Measurements from ENCODE around the gene RHOT1.
A peak's percentile ranks its signal among the peaks of the same experiment; 100 is the strongest.
"Not testable (repeated sequence)": the region's sequence is repeated elsewhere in the genome, so short reads cannot be mapped to it uniquely, and the experiment has no call there.

RHOT1 gene

GRCh38 chr17:32114536-32114935 is 27.8 kb upstream of the RHOT1 start:
- no peaks in the 10 kb centered on the region for H3K27me3 ChIP-seq (ENCODE audit: low read depth)
- no peaks in the 10 kb centered on the region; the same call in 1 of the 2 replicates for H3K4me1 ChIP-seq
- H3K4me3 ChIP-seq, result no peak overlapping the region
- in situ Hi-C loops (cut with MboI; ENCODE audit: low sequenced_read_pairs), result no loop called here
- no peak for DNase-seq (ENCODE audit: low spot score in 2 of 2)
- no peaks in the 10 kb centered on the region for H3K9me3 ChIP-seq
- H3K36me3 ChIP-seq (replicated peaks), result no peaks in the 10 kb centered on the region

DNA sequence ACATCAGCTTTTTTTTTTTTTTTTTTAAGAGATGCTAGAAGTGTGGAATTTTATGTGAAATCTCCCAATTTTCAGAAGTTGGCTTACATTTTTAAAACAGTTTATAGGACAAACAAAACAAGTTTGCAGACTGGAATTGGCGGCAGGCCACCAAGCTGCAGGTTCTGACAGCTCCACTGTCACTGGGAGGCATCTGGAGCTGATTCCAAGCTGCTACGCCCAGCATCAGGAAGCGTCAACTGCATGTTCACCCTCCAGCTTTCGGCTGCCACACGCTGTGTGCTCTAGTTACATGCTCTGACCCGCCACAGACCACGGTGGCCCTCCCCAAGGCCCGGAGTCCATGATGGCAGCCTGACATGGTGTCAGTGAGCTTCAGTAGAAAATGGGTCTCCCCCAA is 26.8 kb upstream of the RHOT1 start:
- H3K4me3 ChIP-seq; H3K4me1 ChIP-seq; in situ Hi-C loops (cut with MboI; ENCODE audit: low sequenced_read_pairs); DNase-seq (ENCODE audit: low spot score in 2 of 2); H3K36me3 ChIP-seq (replicated peaks); H3K27me3 ChIP-seq (ENCODE audit: low read depth); H3K9me3 ChIP-seq: not testable (repeated sequence)

DNA sequence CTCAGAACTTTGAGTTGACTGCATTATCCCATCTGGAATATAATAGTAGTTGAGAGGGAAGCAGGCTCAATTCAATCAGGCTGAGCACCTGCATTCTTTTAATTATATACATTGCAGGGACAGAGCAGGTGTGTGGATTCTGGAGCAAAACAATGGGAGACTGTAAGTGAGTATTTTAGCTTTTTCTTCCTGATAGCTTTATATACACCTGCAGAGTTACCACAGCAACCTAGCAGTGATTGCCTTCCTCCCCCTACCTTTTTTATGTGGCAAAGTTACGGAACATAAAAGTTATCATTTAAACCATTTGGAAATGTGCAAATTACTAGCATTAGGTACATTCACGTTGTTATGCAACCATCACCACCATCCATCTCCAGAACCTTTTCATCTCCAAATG is 25.4 kb upstream of the RHOT1 start:
- no peaks in the 10 kb centered on the region for H3K9me3 ChIP-seq
- no peak for DNase-seq (ENCODE audit: low spot score in 2 of 2)
- no peak overlapping the region for H3K4me3 ChIP-seq
- in situ Hi-C loops (cut with MboI; ENCODE audit: low sequenced_read_pairs), result no loop called here
- H3K36me3 ChIP-seq (replicated peaks), result no peaks in the 10 kb centered on the region
- H3K4me1 ChIP-seq, result no peaks in the 10 kb centered on the region
- no peaks in the 10 kb centered on the region for H3K27me3 ChIP-seq (ENCODE audit: low read depth)

GRCh38 chr17:32117399-32117798 is 24.9 kb upstream of the RHOT1 start:
- Histone ChIP-seq H3K27me3 (ENCODE audit: low read depth) (no peaks in the 10 kb centered on the region), H3K4me1 (no peaks in the 10 kb centered on the region), H3K4me3 (no peak overlapping the region), H3K36me3 (replicated peaks) (no peaks in the 10 kb centered on the region), H3K9me3 (no peaks in the 10 kb centered on the region)
- no peak for DNase-seq (ENCODE audit: low spot score in 2 of 2)
- in situ Hi-C loops (cut with MboI; ENCODE audit: low sequenced_read_pairs), result no loop called here

GRCh38 chr17:32118088-32118487 is 24.2 kb upstream of the RHOT1 start:
- in situ Hi-C loops (cut with MboI; ENCODE audit: low sequenced_read_pairs); H3K36me3 ChIP-seq (replicated peaks); H3K4me1 ChIP-seq; H3K4me3 ChIP-seq; DNase-seq (ENCODE audit: low spot score in 2 of 2); H3K9me3 ChIP-seq; H3K27me3 ChIP-seq (ENCODE audit: low read depth): not testable (repeated sequence)

DNA sequence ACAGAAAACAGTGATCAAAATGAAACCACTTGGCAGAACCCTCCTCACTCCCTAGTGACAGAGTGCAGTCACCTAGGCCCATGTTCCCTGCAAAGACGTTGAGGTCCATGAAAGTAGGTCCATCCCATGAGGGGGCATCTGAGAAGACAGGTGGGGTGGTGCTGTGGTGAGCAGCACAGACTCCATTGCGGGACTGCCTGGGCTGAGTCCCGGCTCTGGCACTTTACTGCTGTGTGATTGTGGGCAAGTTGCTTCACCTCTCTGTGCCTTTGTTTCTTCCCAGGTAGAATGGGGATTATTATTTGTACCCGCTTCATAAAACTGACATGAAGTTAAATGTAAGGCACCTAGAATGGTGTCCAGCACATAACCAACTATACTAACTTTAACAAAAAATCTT is 23.5 kb upstream of the RHOT1 start:
- in situ Hi-C loops (cut with MboI; ENCODE audit: low sequenced_read_pairs), result no loop called here

DNA sequence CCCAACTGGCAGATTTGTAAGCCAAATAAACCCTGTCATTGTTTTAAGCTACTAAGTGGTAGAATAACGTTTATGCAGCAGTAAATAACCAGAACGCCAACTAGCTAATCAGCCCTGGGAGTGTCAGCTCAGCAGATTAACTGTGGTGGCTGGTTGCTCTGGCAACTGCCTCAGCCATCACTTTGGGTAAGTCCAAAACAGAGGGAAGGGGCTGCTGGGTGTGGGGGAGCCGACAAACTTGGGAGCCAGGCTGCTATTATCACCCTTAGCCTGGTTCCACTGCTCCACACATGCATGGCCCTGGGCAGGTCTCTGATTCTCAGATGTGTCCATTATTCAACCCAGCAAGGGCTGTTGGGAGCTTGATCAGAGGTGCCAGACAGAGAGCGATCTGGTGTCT is 22.2 kb upstream of the RHOT1 start:
- Histone ChIP-seq H3K4me3 (no peak overlapping the region), H3K27me3 (ENCODE audit: low read depth) (no peaks in the 10 kb centered on the region), H3K4me1 (no peaks in the 10 kb centered on the region), H3K36me3 (replicated peaks) (no peaks in the 10 kb centered on the region), H3K9me3 (no peaks in the 10 kb centered on the region)
- in situ Hi-C loops (cut with MboI; ENCODE audit: low sequenced_read_pairs), result no loop called here
- no peak for DNase-seq (ENCODE audit: low spot score in 2 of 2)

More for the DNA sequence above, 23.5 kb upstream of the RHOT1 start:
- H3K9me3 ChIP-seq, result no peaks in the 10 kb centered on the region
- no peak overlapping the region for H3K4me3 ChIP-seq
- no peak for DNase-seq (ENCODE audit: low spot score in 2 of 2)
- H3K36me3 ChIP-seq (replicated peaks), result no peaks in the 10 kb centered on the region
- H3K27me3 ChIP-seq (ENCODE audit: low read depth), result no peaks in the 10 kb centered on the region
- H3K4me1 ChIP-seq, result no peaks in the 10 kb centered on the region

- DNase-seq (ENCODE audit: low spot score in 2 of 2), result no peak
- no peaks in the 10 kb centered on the region for H3K27me3 ChIP-seq (ENCODE audit: low read depth)
- no peaks in the 10 kb centered on the region for H3K9me3 ChIP-seq
- in situ Hi-C loops (cut with MboI; ENCODE audit: low sequenced_read_pairs), result no loop called here
- no peaks in the 10 kb centered on the region for H3K4me1 ChIP-seq
- H3K4me3 ChIP-seq, result no peak overlapping the region
- no peaks in the 10 kb centered on the region for H3K36me3 ChIP-seq (replicated peaks)
These were observed 21.6 kb upstream of the RHOT1 start for GRCh38 chr17:32120716-32121115.

DNA sequence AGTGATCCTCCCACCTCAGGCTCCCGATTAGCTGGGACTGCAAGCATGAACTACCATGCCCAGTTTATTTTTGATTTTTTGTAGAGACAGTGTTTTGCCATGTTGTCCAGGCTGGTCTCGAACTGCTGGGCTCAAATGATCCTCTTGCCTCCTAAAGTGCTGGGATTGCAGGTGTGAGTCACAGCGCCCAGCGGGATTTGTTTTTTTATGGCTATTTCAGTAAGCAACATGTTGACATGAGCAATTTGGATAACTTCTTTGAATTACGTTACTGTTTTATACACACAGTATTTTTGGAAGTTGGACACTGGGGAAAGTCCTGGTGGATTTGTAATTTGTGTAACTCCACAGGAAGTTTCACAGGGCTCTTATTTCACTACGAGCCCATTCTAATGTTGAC is 18.5 kb upstream of the RHOT1 start:
- DNase-seq (ENCODE audit: low spot score in 2 of 2), result no peak
- H3K9me3 ChIP-seq, result no peaks in the 10 kb centered on the region
- in situ Hi-C loops (cut with MboI; ENCODE audit: low sequenced_read_pairs), result no loop called here
- H3K4me3 ChIP-seq, result no peak overlapping the region
- no peaks in the 10 kb centered on the region for H3K27me3 ChIP-seq (ENCODE audit: low read depth)
- peaks cover 4% of the 10 kb centered on the region for H3K4me1 ChIP-seq
- no peaks in the 10 kb centered on the region for H3K36me3 ChIP-seq (replicated peaks)

- Histone ChIP-seq H3K36me3 (replicated peaks) (no peaks in the 10 kb centered on the region), H3K4me3 (no peak overlapping the region), H3K4me1 (peaks cover 4% of the 10 kb centered on the region), H3K27me3 (ENCODE audit: low read depth) (no peaks in the 10 kb centered on the region), H3K9me3 (no peaks in the 10 kb centered on the region)
- in situ Hi-C loops (cut with MboI; ENCODE audit: low sequenced_read_pairs), result no loop called here
- DNase-seq (ENCODE audit: low spot score in 2 of 2), result no peak
These were observed 17.1 kb upstream of the RHOT1 start for GRCh38 chr17:32124985-32125847.

DNA sequence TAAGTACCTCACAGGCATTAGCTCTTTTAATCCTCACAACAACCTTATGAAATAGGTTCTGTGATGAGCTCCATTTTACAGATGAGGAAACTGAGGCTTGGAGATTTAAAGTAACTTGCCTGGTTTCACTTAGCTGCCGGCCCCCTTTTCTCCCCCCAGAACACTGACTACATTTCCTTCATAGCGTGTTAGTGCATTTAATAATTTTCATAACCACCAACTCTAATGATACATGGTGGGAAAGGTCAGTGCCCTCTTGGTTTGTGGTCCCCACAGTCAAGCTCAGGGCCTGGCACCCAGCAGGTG is 16.5 kb upstream of the RHOT1 start:
- in situ Hi-C loops (cut with MboI; ENCODE audit: low sequenced_read_pairs), result no loop called here

GRCh38 chr17:32126325-32126724 is 16.0 kb upstream of the RHOT1 start:
- Histone ChIP-seq H3K4me3 (no peak overlapping the region), H3K36me3 (replicated peaks) (no peaks in the 10 kb centered on the region), H3K9me3 (no peaks in the 10 kb centered on the region), H3K4me1 (peaks cover 4% of the 10 kb centered on the region), H3K27me3 (ENCODE audit: low read depth) (no peaks in the 10 kb centered on the region)
- no peak for DNase-seq (ENCODE audit: low spot score in 2 of 2)
- in situ Hi-C loops (cut with MboI; ENCODE audit: low sequenced_read_pairs), result no loop called here

More for the DNA sequence above, 16.5 kb upstream of the RHOT1 start:
- H3K9me3 ChIP-seq, result no peaks in the 10 kb centered on the region
- no peaks in the 10 kb centered on the region for H3K27me3 ChIP-seq (ENCODE audit: low read depth)
- peaks cover 4% of the 10 kb centered on the region for H3K4me1 ChIP-seq
- no peak for DNase-seq (ENCODE audit: low spot score in 2 of 2)
- H3K36me3 ChIP-seq (replicated peaks), result no peaks in the 10 kb centered on the region
- no peak overlapping the region for H3K4me3 ChIP-seq

DNA sequence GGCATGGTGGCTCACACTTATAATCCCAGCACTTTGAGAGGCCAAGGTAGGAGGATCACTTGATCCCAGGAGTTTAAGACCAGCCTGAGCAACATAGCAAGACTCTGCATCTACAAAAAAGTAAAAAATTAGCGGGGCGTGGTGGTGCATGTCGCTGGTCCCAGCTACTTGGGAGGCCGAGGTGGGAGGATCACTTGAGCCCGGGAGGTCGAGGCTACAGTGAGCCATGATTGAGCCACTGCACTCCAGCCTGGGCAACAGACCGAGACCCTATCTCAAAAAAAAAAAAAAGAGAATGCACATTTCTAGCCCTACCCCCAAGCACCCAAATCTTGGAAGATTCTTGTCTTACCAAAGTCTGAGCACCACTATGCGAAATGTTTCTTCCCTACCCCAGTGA is 15.6 kb upstream of the RHOT1 start:
- no peaks in the 10 kb centered on the region for H3K27me3 ChIP-seq (ENCODE audit: low read depth)
- H3K9me3 ChIP-seq, result no peaks in the 10 kb centered on the region
- no peak overlapping the region for H3K4me3 ChIP-seq
- peaks cover 4% of the 10 kb centered on the region for H3K4me1 ChIP-seq
- H3K36me3 ChIP-seq (replicated peaks), result no peaks in the 10 kb centered on the region
- in situ Hi-C loops (cut with MboI; ENCODE audit: low sequenced_read_pairs), result no loop called here
- no peak for DNase-seq (ENCODE audit: low spot score in 2 of 2)

DNA sequence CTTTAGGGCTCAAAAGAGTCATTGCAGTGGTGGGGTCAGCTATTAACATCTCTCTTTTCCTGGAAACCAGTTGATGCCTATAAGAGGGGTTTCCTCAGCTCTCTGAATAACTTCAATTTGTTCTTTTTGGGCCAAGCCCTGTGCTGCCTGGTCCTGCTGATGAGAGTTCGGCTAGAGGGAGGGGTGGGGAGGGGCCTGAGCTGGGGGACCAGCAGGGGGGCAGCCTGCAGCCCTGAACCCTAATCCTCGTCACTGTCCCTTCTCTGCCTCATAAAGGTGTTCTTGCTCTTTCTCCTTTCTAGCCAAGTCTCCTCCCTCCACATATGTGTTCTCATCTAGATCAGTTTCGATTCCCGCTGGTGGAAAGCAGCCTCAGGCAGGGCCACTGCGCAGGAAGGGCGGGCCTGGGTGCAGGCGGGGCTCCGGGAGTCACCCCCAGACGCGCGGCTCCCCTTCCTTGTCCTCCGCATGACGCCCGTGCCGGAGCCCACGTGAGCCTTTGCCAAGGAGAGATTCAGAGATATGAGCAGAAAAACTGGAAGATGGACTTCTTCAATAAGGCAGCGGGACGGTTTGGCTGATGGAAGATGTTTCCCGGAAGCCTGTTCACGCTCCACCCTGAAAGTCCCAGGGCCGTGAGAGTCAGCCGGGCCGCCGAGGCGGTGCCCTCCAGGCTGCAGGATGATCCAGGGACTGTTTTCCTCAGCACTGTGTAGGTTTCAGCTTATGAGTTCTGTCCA is 15.0 kb upstream of the RHOT1 start:
- H3K36me3 ChIP-seq (replicated peaks), result no peaks in the 10 kb centered on the region
- H3K4me1 ChIP-seq, result peaks cover 4% of the 10 kb centered on the region
- DNase-seq (ENCODE audit: low spot score in 2 of 2), result peak; percentile 53 to 74
- H3K4me3 ChIP-seq, result peak overlapping the region; percentile 41
- in situ Hi-C loops (cut with MboI; ENCODE audit: low sequenced_read_pairs), result no loop called here
- no peaks in the 10 kb centered on the region for H3K27me3 ChIP-seq (ENCODE audit: low read depth)
- no peaks in the 10 kb centered on the region for H3K9me3 ChIP-seq
